ENCODE measurements around the gene MAML3.

- TF ChIP-seq CTCF (IDR thresholded peaks at IDR 0.05) = no peak
- no peak for TF ChIP-seq EP300 (IDR thresholded peaks at IDR 0.05)
These were observed 2.3 kb downstream of the MAML3 start for GRCh38 chr4:140151699-140152012.

Data from suprapubic skin (tissue), 3 donors.